IPS-NIHi7 (cell line): ENCODE measurements around the gene TNFSF11.
"Not testable (repeated sequence)": the region's sequence is repeated elsewhere in the genome, so short reads cannot be mapped to it uniquely, and the experiment has no call there.

Experiments used
- DNase-seq: peaks from one replicate; pipeline ENCODE4 v3.0.0; 2012; ENCODE audit warnings: mixed read lengths; ENCODE audit errors: extremely low spot score

The TNFSF11 gene

DNA sequence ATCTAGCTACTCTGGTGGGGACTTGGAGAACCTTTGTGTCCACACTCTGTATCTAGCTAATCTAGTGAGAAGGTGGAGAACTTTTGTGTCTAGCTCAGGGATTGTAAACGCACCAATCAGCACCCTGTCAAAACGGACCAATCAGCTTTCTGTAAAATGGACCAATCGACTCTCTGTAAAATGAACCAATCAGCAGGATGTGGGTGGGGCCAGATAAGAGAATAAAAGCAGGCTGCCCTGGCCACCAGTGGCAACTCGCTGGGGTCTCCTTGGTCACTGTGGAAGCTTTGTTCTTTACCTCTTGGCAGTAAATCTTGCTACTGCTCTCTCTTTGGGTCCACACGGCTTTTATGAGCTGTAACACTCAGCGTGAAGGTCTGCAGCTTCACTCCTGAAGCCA lies 13.6 kb upstream of the TNFSF11 start:
- DNase-seq = not testable (repeated sequence)

GRCh38 chr13:42561752-42562467 lies 12.0 kb upstream of the TNFSF11 start:
- DNase-seq = no peak

DNA sequence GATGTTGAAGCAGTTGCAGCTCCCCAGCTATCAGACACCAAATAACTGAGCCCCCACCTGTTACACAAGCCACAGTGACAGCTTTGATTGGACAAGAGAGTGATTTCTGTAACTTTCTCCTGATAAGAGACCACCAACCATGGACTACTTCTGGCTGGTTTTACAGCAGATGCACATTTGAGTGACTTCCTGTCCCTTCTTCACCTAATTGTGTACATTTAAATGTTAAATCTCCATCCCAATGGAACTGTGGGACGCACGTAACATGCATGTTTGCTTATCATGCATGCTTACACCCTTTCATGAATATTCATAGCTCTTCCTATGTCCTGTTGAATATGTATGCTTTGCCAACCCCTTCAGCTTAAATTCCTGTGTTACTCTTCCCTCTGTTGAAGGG lies 6.0 kb upstream of the TNFSF11 start:
- no peak for DNase-seq

DNA sequence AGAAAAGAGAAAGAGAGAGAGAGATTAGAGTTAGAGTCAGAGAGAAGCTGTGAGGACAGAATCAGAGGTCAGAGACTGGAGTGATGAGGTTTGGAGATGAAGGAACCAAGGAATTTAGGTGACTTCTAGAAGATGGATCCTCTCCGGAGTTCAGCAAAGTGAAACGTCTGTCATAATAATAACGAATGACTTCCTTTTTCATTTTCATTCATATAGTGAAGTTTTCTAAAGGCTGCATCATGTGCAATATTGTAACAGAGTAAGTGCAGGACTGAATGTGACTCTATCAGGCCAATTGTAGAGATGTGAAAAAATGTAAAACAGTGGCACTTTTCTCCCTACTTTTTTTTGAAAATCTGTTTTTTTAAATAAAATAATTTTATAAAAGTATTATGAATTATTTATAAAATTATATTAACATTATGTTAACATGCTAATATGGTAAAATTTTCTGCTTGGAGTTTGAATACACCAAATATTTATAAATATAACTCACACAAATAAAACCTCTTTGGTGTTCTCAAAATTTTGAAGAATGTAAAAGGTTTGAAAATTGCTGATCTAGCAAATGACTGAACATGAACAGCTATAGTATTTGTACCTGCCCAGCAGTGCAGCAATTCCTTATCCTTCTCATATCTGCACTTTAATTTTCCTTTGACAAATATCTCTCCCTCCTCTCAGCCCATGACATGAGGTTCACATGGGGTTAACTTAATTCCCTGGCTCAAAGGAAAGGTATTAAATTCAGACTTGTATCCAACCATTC lies 4.2 kb upstream of the TNFSF11 start:
- DNase-seq = no peak

- no peak for DNase-seq
Measured at GRCh38 chr13:42571895-42572294, 2.1 kb upstream of the TNFSF11 start.

- DNase-seq = peak; percentile 52
Measured at GRCh38 chr13:42574435-42575311, 721 bp downstream of the TNFSF11 start.

GRCh38 chr13:42575938-42576337 lies 2.0 kb downstream of the TNFSF11 start:
- DNase-seq = no peak

- no peak for DNase-seq
Measured at GRCh38 chr13:42577538-42577937, 3.6 kb downstream of the TNFSF11 start.

DNA sequence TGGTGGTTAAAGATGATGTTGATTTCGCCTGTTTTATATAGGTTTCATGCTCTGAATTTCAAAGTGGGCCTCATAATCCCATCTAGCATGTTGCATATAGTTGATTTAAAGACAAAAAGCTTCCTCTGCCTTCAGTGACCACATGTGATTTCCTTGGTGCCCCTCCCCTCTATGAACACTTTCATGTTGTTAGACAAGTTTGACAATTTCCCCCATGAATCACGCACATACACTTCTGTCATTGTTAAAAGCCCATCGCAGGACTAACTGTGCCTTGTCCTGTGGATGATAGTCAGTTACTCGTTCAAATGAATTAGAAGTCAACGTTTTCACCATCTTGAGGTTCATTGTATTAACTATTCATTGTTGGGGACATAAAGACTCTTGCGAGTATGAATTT lies 6.7 kb downstream of the TNFSF11 start:
- DNase-seq = no peak

- DNase-seq = no peak
Measured at GRCh38 chr13:42581427-42581826, 7.5 kb downstream of the TNFSF11 start.

GRCh38 chr13:42591602-42592001 lies 17.6 kb downstream of the TNFSF11 start:
- DNase-seq = no peak

DNA sequence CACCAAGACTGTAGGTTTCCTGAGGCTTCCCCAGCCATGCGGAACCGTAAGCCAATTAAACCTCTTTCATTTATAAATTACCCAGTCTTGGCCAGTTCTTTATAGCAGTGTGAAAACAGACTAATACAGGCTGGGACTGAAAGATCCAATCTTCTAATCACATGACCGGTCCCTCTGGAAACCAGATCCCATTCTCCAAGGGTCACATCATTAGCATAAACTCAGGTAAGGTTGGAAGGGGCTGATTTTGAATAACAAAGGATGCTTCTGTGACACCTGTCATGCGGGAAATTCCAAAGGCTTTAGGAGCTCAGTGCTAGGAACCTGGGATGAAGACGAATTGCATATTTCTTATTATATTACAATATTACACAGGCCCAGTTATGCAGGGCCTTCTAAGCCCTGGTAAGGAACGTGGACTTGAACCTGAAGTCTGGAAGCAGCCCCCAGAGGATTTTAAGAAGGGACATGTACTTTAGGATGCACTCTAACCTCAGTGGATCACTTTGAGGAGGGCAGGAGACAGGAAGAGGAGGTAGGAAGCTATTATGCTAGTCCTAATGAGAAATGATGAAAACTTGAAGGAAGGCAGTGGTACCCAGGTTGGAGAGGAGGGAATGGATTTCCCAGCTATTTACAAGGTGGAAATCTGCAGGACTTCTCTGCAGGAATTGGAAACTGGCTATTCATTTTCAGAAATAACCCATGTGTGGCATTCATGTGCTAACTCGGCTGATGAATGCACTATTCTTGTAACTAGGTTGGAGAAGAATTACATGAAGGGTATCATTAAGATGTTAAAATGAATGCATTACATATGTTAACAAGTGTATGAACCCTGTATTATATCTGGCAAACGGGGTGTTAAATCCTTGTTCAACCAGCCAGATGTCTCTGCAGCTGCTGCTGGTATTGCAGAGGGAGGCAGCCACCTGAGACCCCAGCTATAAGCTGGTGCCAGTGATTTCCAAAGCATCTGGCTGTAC lies 19.3 kb downstream of the TNFSF11 start:
- DNase-seq = peak; percentile 18

GRCh38 chr13:42594481-42595252 lies 20.7 kb downstream of the TNFSF11 start:
- peak; percentile 76 for DNase-seq

DNA sequence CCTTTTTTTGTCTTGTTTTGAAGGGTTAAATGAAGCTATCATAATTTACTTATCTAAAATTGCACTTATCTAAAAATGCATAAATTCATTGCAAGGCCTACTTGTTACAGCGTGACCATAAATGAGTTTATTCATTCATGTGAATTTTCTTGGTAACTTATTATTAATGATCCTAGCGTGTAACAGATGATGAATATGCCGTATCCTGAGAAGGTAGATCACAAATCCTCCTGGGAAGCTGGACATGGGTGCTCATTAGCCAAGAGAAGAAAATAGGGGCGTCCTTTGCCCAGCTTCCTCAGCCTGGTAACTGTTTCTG lies 21.3 kb downstream of the TNFSF11 start:
- no peak for DNase-seq

DNA sequence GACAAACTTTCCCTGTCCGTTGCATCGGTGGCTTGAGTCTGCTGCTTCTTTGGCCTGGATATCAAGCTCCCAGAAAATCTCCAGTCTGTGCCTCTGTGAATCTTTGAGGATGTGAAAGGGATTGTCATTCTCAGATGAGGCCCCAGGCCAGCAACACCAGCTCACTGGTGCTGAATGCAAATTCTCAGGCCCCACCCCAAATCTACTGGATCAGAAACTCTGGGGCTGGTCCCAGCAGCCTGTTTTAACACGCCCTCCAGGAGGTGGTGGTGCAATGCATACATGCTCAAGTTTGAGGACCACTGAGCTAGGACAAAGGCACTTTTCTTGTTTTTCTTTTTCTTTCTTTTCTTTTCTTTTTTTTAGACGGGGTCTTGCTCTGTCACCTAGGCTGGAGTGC lies 23.6 kb downstream of the TNFSF11 start:
- DNase-seq = no peak

DNA sequence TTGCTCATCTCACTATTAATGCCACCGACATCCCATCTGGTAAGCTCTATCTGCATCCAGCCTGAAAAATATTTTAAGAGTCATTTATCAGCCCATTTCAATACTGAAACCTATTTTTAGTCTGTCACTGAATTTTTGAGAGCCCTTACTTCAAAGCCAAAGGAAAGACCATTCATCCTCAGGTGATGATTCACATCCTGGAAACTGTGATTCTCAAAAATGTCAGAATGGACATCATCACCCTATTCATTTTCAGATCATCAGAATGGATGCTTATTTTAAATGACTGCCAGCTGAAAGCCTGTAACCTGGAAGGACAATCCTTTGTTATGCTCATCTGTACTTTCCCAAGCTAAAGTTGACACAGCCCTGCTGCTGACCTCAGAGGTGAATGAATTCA lies 27.0 kb downstream of the TNFSF11 start:
- no peak for DNase-seq

DNA sequence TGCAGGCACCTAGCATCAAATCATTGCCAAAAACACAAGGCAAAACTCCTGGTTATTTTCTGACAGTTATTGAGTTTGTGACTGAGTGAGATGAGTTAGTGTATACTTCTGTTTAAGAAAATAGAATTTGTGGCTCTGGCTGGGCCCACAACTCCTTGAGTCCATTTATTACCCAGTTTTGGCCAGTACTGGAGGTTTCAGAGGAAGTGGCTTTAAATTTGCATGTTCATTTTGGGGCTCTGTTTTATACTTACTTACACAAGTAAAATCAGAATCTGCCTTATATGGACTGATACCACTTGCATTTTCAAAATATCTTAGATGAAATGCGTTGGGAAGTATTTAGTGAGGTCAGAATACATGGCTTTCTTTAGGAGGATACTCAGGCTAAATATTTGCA lies 29.0 kb downstream of the TNFSF11 start:
- no peak for DNase-seq

DNA sequence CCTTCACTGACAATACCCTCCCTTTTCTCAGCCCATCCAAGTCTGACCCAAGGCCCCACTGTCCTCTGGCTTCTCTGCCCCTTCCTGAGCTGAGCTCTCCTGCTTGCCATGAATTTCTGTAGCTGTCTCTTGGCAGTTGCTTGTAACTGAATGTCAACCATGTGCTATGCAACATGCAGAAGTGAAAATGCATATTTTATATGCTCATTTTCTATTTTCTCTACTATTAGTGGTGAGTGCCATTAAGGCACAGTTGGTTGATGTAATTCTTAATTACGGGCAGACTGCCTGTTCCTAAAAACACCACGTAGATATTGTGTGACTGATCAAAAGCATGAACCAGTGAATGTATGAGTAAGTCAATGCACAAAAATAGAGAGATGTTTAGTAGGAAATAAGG lies 29.6 kb downstream of the TNFSF11 start:
- no peak for DNase-seq

DNA sequence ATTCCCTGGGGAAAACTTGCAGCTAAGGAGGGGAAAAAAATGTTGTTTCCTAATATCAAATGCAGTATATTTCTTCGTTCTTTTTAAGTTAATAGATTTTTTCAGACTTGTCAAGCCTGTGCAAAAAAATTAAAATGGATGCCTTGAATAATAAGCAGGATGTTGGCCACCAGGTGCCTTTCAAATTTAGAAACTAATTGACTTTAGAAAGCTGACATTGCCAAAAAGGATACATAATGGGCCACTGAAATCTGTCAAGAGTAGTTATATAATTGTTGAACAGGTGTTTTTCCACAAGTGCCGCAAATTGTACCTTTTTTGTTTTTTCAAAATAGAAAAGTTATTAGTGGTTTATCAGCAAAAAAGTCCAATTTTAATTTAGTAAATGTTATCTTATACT lies 33.6 kb downstream of the TNFSF11 start:
- DNase-seq = no peak

DNA sequence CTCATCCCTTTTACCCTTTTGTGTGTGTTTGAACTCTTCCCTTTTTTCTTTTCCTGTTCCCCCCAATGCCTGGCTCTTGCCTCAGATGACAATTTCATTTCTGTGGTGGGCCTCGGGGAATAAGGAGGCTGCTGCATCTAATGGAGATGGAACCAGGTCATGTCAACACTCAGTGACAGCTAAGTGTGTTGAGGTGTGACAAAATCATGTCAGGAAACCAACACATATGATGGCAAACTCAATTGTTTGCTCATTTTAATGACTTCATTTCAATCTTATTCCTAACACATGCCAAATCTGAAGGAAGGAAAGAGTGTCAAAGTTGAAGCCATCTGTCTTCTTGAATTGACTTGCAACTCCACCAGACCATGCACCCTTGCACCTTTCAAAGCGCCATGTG lies 36.7 kb downstream of the TNFSF11 start:
- DNase-seq = no peak
